Suprapubic skin (tissue), 4 donors: ENCODE results near the gene AUTS2.

Experiments used
- CTCF ChIP-seq, 2 donors: fragments of 200-600 bp in 1 of 2; fragments of 450-650 bp in 1 of 2; sonication (generic) in 1 of 2; IDR thresholded peaks; one replicate each; pipeline ENCODE4 v1.5.1; 2016 to 2019; ENCODE audit warnings: antibody characterized with exemption in 2 of 2, mild to moderate bottlenecking in 1 of 2, moderate library complexity in 1 of 2
- POLR2A ChIP-seq, 2 donors: fragments of 450-650 bp; IDR thresholded peaks; one replicate each; pipeline ENCODE4 v1.6.1; 2017; ENCODE audit warnings: antibody characterized with exemption in 2 of 2, mild to moderate bottlenecking in 2 of 2, moderate library complexity in 2 of 2
- POLR2AphosphoS5 ChIP-seq, 3 donors: sonication (generic); formaldehyde crosslinking; IDR thresholded peaks; one replicate each; pipeline ENCODE4 v1.6.1; 2017; ENCODE audit warnings: antibody characterized with exemption in 3 of 3

GRCh38 chr7:70474639-70475234, 876.5 kb downstream of the AUTS2 start:
- TF ChIP-seq POLR2A (IDR thresholded peaks at IDR 0.05) (no peak), CTCF (IDR thresholded peaks at IDR 0.05) (no peak), POLR2AphosphoS5 (IDR thresholded peaks at IDR 0.05) (no peak)
